ENCODE data around the gene ALDH3A1.

DNA sequence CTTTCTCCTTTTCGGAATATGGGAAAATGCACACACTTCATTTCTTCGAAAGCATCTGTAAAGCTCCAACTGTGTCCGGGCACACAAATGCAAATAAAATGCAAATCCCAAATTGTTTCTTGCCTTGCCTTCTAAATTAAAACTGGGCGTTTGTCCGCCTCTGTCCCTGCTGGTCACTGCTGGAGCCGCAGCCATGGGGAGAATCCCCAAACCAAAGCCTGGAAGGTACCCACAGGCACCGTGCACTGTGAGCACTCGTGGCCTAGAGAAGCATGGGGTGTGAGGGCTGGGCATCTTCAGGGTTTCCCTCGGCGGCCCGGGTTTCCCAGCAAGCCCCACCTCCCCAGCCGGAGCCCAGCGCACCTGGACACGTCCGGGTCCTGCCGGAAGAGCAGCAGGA lies 34.6 kb downstream of the ALDH3A1 start:
- TF ChIP-seq POLR2AphosphoS5 (IDR thresholded peaks at IDR 0.05; ENCODE audit: low read depth, low read length) (no peak), POLR2A (IDR thresholded peaks at IDR 0.05; ENCODE audit: low read depth, low read length) (no peak)
